Ishikawa (cell line): Measurements from ENCODE around the gene KLHL12.

Source experiments
- CEBPB ChIP-seq: IDR thresholded peaks from 2 replicates; pipeline ENCODE4 v1.6.1; 2012
- CREB1 ChIP-seq: IDR thresholded peaks from 2 replicates; pipeline ENCODE4 v1.6.1; 2012; ENCODE audit warnings: low read depth
- EP300 ChIP-seq: IDR thresholded peaks from 2 replicates; pipeline ENCODE4 v1.6.1; 2012; ENCODE audit warnings: borderline replicate concordance
- FOXM1 ChIP-seq: IDR thresholded peaks from 2 replicates; pipeline ENCODE4 v1.6.1; 2012; ENCODE audit warnings: low read depth, borderline replicate concordance
- MAX ChIP-seq: IDR thresholded peaks from 2 replicates; pipeline ENCODE4 v1.6.1; 2012
- RAD21 ChIP-seq: IDR thresholded peaks from 2 replicates; pipeline ENCODE4 v1.6.1; 2012; ENCODE audit warnings: low read depth
- REST ChIP-seq: IDR thresholded peaks from 2 replicates; pipeline ENCODE4 v1.6.1; 2012; ENCODE audit warnings: low read depth, mild to moderate bottlenecking
- TAF1 ChIP-seq: IDR thresholded peaks from 2 replicates; pipeline ENCODE4 v1.6.1; 2012; ENCODE audit warnings: low read depth, mild to moderate bottlenecking
- USF1 ChIP-seq: IDR thresholded peaks from 2 replicates; pipeline ENCODE4 v1.6.1; 2012
- YY1 ChIP-seq: IDR thresholded peaks from 2 replicates; pipeline ENCODE4 v1.6.1; 2012; ENCODE audit warnings: low read depth

- TF ChIP-seq FOXM1 (no peak), MAX (no peak), CEBPB (no peak), YY1 (no peak), REST (no peak), RAD21 (no peak), TAF1 (no peak), USF1 (no peak), CREB1 (no peak), EP300 (no peak)
These were observed 15.4 kb upstream of the KLHL12 start for GRCh38 chr1:202942426-202942825.
